HEK293 (cell line): ENCODE measurements around the gene SMAD4.

ENCODE experiments used
- KLF16 ChIP-seq: fragments of 450-650 bp; formaldehyde crosslinking; IDR thresholded peaks from 2 replicates; pipeline ENCODE4 v1.5.1; 2017; ENCODE audit warnings: missing biosample characterization, missing genetic modification characterization
- TRIM28 ChIP-seq: IDR thresholded peaks from 2 replicates; pipeline ENCODE4 v1.6.1; 2011; ENCODE audit warnings: low read length, control low read depth, borderline replicate concordance
- ZEB2 ChIP-seq: fragments of 450-650 bp; formaldehyde crosslinking; IDR thresholded peaks from 2 replicates; pipeline ENCODE4 v1.5.1; 2016; ENCODE audit warnings: missing biosample characterization, missing genetic modification characterization
- ZNF670 ChIP-seq: fragments of 450-650 bp; formaldehyde crosslinking; IDR thresholded peaks from 2 replicates; pipeline ENCODE4 v1.5.1; 2016; ENCODE audit warnings: missing biosample characterization, missing genetic modification characterization, low read depth
- TF ChIP-seq, protein P1 (sequence below): fragments of 450-650 bp; formaldehyde crosslinking; IDR thresholded peaks from 2 replicates; pipeline ENCODE4 v1.5.1; 2016; ENCODE audit warnings: missing biosample characterization, missing genetic modification characterization
- TF ChIP-seq, protein P2 (sequence below): fragments of 450-650 bp; formaldehyde crosslinking; IDR thresholded peaks from 2 replicates; pipeline ENCODE4 v1.5.1; 2016; ENCODE audit warnings: missing biosample characterization, missing genetic modification characterization

DNA sequence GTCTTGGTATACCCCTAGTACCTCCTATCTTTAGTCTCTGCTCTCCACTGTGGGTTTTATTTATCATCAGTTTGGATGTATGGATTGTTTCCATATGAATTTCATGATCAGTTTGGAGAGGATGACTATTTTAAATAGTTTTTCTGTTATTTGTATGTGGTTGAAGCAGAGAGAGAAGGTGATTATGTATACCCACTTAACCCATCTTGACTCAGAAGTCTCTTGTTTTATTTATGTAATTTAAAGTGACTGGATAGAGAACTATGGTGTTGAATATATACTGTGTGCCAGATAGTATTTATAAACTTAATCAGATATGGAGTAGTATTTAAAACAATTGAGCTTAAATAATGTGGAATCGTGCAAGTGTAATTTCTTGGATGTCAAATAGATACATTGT is 39.9 kb downstream of the SMAD4 start:
- TF ChIP-seq, protein P1, sequence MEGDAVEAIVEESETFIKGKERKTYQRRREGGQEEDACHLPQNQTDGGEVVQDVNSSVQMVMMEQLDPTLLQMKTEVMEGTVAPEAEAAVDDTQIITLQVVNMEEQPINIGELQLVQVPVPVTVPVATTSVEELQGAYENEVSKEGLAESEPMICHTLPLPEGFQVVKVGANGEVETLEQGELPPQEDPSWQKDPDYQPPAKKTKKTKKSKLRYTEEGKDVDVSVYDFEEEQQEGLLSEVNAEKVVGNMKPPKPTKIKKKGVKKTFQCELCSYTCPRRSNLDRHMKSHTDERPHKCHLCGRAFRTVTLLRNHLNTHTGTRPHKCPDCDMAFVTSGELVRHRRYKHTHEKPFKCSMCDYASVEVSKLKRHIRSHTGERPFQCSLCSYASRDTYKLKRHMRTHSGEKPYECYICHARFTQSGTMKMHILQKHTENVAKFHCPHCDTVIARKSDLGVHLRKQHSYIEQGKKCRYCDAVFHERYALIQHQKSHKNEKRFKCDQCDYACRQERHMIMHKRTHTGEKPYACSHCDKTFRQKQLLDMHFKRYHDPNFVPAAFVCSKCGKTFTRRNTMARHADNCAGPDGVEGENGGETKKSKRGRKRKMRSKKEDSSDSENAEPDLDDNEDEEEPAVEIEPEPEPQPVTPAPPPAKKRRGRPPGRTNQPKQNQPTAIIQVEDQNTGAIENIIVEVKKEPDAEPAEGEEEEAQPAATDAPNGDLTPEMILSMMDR (tag by site-specific recombination): no peak
- TF ChIP-seq ZEB2 (tag by site-specific recombination): no peak
- TF ChIP-seq TRIM28: no peak
- TF ChIP-seq KLF16 (tag by site-specific recombination): no peak
- TF ChIP-seq ZNF670 (tag by site-specific recombination): no peak
- TF ChIP-seq, protein P2, sequence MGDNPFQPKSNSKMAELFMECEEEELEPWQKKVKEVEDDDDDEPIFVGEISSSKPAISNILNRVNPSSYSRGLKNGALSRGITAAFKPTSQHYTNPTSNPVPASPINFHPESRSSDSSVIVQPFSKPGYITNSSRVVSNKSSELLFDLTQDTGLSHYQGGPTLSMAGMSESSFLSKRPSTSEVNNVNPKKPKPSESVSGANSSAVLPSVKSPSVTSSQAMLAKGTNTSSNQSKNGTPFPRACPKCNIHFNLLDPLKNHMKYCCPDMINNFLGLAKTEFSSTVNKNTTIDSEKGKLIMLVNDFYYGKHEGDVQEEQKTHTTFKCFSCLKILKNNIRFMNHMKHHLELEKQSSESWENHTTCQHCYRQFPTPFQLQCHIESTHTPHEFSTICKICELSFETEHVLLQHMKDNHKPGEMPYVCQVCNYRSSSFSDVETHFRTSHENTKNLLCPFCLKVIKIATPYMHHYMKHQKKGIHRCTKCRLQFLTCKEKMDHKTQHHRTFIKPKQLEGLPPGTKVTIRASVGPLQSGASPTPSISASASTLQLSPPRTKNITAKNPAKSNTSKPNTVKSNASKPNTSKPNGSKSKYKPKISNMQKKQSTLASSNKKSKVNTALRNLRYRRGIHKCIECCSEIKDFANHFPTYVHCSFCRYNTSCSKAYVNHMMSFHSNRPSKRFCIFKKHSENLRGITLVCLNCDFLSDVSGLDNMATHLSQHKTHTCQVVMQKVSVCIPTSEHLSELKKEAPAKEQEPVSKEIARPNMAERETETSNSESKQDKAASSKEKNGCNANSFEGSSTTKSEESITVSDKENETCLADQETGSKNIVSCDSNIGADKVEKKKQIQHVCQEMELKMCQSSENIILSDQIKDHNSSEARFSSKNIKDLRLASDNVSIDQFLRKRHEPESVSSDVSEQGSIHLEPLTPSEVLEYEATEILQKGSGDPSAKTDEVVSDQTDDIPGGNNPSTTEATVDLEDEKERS (tag by site-specific recombination): no peak
